Left kidney (tissue), 2 donors: Measurements from ENCODE around the gene PRICKLE2. TPM values are rescaled to one million over a fixed set of nuclear protein-coding genes. Genes with fewer than 3 reads are reported as not detected.

ENCODE experiments used
- DNase-seq: peaks from one replicate; pipeline ENCODE4 v3.0.0-alpha.2; 2013
- polyA plus RNA-seq: library from polyadenylated mRNA; unstranded; fragments of 120-200 nt; gene quantifications from one replicate; pipeline ENCODE4 v1.2.1, GENCODE V29; 2013; ENCODE audit not compliant: insufficient read length

PRICKLE2 gene
- polyA plus RNA-seq, 1 donor: 18.5 TPM

DNA sequence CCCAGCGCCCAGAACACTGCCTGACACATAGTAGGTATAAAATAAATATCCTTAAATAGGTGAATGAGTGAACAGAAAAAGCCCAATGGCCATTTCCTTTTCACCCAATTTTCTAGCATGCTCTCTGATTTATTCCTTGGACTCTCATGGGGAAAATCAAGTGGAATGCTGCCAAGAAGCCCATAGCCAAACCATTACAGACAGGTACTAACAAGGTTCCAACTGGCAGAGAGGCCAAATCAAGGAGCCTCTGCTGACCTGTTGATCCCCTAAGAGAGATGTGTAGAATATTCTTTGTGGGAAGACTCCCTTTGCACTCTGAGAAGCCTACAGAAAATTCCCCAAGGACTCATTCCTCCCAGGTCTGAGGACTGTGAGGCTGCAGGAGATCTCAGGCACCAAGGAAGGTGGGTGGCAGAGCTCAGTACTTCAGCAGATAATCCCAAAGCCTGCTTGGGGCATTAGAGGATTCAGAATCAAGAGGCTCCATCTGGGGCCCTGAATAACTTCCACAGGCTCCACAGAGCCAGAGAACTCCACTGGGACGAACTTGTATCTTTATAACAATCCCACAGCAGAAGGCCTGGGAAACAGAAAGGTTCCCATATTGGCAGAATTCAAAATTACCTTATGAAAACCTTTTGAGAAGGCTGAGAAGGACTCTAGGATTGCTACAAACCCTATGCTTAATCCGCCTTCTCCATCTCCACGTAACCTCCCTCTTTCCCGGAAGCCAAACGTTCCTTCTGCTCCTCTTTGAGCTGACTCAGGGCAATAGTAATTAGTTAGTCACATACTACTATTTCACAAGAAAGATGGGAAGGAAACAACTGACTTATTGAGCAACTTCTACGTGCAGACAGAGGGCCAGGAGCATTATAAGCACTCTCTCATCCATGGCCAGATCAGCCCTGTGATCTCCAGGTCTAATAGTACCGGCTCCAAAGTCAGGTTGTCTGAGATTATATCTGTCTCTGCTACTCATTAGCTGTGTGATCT, 34.5 kb downstream of the PRICKLE2 start:
- no peak for DNase-seq

DNA sequence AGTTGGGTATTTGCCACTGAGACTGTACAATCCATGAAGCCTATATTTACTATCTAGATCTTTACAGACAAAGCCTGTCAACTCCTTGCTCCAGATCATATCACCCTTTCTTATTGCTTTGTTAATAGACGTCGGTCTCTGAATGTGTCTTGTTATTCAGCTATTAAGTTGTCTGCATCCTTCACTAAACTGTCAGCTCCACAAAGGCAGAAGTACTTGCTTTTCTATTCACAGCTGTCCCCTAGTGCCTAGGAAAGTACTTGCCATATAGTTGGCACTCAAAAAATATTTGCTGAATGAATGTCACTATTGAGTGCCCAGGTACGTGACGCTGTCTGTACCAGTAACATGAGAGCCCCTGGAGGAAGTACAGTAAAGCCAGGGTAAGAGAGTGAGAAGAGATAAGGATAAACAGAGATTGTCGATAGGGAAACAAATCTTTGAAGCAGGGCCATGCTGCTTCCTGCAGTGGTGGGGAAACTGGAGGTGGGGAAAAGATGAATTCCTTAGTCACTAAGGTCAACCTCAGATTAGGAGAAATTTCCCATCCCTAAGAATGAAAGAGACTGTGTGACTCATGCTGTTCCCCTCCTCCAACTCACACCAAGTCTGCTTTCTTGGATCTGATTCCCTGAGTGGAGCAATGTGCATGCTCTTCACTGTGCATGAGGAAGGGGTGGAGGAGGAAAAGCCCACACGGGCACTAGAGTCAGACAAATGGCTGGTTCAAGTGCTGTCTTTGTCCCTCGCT, 36.3 kb downstream of the PRICKLE2 start:
- no peak for DNase-seq

DNA sequence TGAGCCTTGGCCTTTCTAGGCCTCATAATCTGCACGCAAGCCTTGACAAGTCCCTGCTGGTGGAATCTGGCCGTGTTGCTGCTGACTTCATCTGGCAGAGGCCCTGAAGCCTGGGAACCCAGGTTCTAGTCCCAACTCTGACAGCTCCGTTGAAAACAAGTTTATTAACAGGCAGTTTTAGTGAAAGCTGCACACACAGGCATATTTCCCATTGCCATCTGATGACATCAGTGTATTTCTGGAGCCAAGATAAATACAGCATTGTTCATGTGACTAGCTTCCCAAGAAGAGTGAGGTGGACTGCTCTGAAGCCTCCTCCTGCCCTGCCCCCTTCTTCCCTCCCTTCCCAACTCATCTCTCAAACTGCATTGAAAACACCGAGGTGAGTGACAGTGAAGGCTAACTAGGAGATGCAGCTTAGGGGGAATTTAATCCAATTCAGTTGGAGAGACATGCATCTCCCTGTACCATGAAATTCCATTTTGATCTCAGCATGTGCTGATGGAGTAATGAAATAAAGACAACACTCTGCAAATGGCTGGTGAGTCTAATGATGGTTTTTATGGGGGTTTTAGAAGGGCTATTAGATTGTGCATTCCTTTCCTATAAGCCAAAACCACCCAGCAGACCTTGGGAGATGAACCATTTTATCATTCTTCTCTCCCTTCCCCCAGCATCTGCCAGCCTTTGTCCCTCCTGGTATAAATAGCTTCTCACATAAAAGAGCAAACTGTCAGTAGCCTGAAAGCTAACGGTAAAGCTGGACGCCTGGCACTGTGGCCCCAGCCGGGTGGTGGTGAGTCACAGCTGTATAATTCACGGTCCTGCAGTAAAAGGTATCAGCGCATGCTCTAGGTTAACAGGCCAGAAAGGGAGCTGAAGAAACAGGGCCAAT, 38.0 kb downstream of the PRICKLE2 start:
- DNase-seq: peak; percentile 82

DNA sequence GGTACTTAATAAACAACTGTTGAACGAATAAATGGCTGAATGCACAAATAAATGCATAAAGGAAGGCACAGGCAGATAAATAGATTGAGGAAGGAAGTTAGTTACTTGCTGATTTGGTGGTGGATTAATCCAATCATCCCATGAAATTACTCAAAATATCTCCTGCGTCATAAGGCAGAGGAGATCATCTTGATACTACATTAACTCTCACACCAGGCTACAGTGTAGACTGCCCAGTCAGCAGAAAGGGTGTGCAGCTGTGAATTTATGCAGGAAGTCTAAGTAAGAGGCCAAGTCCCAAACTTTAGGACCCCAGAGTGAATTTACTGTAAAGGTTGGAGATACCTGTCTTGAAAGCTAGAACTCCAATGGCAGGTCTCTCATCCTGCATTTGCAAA, 38.6 kb downstream of the PRICKLE2 start:
- no peak for DNase-seq

DNA sequence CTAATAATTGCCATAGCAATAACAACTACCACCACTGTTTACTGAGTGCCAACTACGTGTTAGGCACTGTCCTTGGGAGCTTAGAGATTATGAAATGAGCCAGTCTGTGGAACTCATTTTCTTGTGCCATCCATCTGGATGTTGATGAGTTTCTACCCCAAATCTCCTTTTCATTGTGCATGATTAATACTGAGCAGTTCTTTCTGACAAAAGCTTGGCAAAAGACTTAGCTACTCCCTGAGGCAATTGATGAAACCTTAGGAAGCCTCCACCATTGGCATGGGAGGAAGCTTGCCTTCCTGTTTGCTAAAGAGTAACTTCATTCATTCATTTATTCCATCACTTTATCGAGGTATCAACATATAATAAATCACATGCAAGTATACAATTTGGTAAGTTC, 39.8 kb downstream of the PRICKLE2 start:
- no peak for DNase-seq

DNA sequence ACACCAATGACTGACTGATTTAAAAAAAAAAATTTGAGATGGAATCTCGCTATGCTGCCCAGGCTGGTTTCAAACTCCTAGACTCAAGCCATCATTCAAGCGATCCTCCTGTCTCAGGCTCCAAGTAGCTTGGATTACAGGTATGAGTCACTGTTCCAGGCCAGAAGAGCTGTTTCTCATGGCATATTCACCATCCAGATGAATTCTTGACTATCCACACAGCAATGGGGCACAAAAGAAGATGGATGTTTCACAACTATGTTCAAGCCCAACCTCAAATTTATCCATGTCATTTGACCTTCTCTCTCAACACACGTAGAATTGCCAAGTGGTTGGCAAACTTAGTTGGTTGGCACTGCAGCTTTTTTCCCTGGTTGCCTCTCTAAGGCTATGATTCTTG, 40.6 kb downstream of the PRICKLE2 start:
- DNase-seq: no peak

DNA sequence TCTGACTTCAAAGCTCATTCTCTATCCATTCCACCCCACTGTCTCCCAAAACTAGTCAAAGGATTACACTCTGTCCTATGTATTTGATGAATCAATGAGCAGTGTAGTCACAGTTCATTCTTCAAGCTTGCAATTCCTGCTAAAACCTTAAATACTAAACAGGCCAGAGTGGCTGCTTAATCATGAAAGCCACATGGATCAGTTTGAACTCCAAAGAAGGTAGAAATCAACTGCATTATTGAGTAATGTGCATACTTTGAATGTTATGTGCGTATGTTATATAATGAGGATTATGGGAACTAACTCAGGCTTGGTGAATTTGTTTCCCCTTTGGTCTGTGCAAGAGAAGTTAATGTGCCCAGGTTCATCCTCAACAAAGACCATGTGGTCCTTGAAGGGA, 45.4 kb downstream of the PRICKLE2 start:
- DNase-seq: no peak

DNA sequence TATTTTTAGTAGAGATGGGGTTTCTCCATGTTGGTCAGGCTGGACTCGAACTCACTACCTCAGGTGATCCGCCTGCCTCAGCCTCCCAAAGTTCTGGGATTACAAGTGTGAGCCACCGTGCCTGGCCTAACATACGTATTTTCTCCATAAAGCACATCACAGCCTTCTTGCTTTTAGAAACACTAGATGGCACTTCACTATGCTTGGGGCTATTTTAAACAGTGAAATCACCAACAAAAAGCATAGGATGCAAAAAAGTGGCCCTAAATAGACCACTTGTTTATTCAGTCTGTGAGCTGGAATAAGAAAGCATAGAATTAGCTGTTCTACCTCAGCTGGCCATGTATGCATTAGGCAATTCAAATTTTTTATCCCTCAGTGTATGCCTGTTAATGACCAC, 46.0 kb downstream of the PRICKLE2 start:
- DNase-seq: no peak

DNA sequence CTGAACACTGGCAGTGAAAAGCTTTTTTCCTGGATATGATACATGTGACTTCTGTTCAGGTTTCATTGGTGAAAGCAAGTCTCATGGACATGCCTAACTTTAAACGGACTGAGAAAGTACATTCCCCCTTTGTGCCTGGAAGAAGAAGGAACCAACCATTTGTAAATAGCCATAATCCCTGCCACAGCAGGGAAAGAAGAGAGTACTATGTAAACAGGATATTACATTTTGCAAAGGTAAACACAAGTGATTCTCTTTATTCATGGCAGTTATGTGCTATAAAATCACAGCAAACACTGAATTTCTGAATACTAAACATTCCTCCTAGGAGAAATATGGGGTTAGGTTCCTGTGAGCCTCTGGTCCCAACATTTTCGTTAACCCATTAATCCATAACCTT, 46.8 kb downstream of the PRICKLE2 start:
- DNase-seq: no peak

DNA sequence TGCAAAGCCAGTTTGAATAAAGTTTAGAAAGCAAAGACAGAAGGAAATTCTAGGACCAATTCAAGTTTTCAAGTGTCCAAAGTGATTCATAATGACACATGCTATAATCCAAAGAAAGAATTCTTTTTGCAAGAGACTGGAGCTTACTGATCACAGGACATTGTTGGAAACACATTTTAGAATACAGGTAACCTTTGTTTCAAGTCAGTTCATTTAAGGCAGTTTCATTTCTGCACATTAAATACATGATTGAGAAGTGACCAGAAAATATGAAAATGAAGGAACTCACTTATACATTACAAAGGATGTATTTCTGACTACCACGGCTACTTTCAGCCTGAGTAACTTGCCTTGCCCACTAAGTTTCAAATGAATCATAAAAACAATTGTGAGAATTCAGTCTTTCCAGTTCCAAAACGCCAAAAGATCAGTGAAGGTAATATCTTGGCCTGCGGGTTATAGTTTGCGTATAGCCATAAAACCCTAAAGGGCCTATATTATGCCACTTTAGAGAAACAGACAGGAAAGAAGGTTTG, 48.7 kb downstream of the PRICKLE2 start:
- DNase-seq: no peak

DNA sequence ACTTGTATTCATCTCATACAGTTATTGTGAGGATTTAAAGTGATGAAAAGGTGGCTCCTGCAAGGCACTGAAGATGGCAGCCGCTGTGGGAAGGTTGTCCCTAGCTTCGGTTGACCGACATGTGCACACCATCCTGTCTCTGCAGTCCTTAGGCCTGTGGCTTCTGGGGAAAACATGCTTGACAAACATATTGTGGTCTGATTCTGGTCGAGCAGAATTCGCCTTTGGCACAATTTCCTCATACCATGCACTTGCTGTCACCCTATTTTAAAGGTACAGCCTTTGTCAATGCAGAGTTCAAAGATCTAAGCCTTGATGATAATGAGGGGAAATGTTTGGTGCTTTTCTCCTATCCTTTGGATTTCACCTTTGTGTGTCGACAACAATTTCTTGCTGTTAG, 50.9 kb downstream of the PRICKLE2 start:
- no peak for DNase-seq

DNA sequence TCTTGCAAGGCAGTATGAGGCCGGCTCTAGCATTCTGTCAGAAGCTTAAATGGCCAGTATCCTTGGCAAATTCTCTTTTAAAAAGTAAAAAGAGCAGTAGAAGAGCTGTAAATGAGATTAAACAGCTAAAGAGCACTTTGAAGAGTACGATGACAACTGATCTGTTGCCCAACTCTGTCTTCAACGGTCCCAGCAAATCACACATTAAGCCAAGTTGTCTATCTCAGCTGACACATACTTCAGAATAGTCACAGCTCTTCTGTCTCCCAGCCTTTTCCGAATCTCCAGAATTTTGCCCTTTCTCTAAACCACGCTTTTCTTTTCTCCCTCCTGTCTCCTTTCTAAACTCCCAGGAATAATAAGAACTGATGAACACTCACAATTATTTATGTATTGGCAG, 51.7 kb downstream of the PRICKLE2 start:
- DNase-seq: no peak

DNA sequence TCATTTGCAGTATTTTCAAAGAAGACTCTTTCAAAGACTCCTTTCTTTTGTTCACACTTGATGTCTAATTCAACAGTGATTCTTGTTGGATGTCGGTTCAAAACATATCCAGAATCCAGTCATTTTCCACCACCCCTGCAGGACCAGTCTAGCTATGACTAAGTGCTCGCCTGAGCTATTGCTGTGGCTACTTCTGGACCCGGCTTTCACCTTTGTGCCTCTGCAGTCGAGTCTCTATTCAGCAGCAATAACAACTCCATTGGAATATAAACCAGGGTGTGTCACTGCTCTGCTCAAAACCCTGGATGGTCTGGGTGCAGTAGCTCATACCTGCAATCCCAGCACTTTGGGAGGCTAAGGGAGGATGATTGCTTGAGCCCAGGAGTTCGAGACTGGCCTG, 55.0 kb downstream of the PRICKLE2 start:
- no peak for DNase-seq

DNA sequence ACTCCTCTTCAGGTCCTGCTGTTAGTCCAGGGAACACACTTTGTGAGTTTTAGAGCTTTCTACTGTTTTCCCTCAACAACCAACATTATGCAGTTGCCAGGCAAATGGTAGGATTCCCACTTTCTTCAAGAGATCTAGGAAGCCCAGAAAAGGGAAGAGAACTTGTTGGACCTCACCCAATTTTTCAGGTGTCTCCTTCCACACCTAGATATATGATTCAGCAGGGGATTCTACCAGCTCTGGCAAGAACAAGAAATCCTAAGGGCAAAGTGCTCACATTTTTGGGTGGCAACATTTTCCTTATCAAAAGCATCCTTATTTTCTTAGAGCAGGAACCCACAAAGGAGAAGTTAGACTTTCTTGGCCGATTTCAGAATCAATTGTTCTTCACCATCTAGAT, 57.4 kb downstream of the PRICKLE2 start:
- DNase-seq: no peak

DNA sequence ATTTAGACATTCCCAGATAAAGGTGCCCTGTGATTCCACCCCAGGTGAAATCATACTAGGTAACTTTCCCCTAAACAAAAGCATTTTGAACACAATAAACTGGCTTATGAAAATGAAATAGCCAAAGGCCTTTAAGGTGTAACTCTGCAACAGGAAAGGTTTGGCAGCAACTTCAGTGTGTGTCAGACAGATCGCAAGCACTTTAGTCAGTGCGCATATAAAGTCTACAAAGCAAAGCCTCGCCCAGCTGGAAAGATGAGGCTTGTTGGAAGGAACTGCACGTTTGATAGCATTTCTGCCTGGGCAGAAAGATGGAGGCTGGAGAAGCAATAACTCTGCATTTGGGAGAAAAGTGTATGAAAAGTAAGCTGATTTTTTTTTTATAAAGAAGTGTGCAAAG, 57.9 kb downstream of the PRICKLE2 start:
- DNase-seq: no peak

DNA sequence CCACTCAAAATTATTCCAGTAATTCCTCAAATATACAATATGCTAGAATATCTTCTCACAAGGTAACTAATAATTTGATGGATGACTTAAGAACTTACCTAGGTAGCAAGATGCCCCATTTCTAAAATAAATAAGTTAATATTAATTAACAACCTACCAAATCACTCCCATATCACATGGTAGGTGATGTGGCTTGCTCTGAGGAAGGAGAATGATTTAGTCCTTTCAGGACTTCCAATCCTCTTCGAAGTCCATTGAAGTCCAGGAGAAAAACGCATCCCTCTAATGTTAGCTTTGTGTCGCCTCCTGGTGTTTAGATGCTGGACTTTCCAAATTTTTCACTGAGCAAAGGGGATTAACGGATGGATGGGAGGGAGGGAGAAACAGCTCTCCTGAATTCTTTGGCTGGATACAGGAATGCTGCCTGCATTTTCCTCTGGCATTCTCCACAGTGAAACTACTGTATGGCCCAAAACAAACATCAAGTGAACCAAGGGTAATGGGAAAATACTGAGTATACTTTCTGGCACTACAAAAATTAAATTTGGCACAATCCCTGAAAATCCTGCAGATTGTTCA, 58.6 kb downstream of the PRICKLE2 start:
- no peak for DNase-seq

DNA sequence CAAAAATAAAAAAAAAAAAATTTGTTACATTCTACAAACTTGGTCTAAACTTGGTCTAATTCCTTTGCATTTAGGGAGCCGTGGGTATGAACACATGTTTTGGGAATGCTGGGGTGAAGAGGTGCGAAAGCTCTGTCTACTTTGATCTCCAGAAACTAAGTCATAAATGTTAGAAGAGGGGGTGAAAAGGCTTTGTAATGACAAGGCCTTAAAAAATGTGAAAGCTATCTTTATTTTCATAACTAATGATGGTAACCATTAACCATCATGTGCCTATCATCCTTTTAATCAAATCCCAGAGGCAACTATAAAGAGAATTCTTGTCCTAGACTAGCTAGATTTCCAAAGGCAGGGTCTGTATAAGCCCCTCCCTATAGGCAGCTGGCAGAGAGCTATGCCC, 60.9 kb downstream of the PRICKLE2 start:
- no peak for DNase-seq

DNA sequence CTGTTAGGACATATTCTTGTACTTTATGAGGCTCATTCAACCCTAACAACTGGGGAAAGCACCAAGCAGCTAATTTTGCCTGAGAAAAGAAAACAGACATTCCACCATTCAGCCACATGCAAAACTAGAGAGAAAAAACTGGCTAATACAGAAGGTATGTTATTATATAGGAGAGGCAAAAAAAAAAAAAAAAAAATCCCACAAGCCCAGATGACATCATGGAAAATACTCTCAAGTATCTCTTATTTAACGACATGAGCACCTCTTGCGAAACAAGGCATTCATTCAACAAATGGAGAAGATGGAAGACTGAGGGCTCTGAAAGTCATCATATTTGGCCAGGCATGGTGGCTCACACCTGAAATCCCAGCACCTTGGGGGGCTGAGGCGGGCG, 61.5 kb downstream of the PRICKLE2 start:
- DNase-seq: peak; percentile 31

DNA sequence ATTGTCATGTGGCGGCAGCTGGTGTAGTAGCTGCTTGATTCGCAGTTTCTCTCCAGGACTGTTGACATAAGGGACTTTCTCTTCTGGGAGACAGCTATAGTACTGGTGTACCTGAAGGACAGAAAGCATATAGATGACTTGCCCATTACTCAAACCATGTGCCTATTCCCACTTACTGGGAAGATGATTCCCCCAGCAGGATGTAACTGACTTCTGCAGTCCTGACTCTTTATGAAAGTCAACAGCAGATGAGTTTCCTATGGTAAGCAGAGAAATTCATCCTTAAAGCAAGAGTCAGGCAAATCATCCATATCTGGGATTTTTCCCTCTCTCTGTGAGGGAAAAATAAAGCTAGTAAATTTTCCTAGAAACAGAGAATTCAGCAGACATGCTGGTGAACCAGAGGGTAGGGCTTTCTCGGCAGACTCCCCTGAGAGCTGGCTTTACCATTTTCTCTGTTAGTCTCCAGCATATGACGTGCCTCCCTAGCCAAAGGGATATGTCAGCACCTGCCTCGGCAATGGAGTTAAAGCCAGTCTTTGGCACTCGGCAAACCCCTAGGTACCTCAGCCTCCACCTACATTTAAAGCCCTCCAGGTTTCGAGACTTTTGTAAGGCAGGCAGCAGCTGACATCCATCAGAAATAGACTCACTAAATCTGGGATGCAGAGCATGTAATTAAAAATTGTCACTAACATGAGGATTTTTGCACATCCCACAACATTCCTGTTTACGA, 62.1 kb downstream of the PRICKLE2 start:
- no peak for DNase-seq

DNA sequence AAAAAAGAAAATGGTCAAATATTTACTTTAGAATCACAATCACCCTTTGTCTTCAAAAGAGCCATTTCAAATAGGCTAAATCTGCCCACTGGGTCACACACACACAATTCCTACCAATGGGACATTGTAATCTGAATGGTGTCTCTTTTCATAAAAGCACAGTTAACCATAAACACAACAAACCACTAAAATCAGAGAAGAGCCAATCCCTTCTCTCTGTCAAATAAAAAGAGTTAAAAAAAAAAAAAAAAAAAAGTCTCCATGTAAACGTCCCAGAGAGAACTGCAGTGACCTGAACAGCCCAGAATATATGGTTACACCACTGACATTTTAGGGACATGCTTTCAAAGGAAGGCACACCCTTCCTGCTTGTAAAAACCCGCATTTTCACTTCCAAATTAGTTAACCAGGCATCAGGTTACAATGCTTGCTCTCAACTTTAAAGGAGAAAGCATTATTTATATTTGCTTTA, 63.7 kb downstream of the PRICKLE2 start:
- peak; percentile 48 for DNase-seq
